HepG2 (cell line): ENCODE results near the gene ZNF648.

Source experiments
- ATF3 ChIP-seq: sonication (generic); formaldehyde crosslinking; IDR thresholded peaks from 2 replicates; pipeline ENCODE4 v1.4.0; 2020; ENCODE audit warnings: missing genetic modification reagents
- EZH2 ChIP-seq: conservative IDR thresholded peaks from 2 replicates; pipeline ENCODE4 v1.6.1; 2012; ENCODE audit warnings: mild to moderate bottlenecking, low read depth, low read length, moderate library complexity
- GLI4 ChIP-seq: sonication (generic); formaldehyde crosslinking; IDR thresholded peaks from 2 replicates; pipeline ENCODE4 v1.5.1; 2020; ENCODE audit warnings: missing genetic modification reagents, mild to moderate bottlenecking, moderate library complexity, borderline replicate concordance
- MAX ChIP-seq: IDR thresholded peaks from 2 replicates; pipeline ENCODE4 v1.6.1; 2012; ENCODE audit warnings: inconsistent platforms
- NFE2L1 ChIP-seq: sonication (generic); formaldehyde crosslinking; IDR thresholded peaks from 2 replicates; pipeline ENCODE4 v1.4.0; 2020; ENCODE audit warnings: missing genetic modification reagents, mild to moderate bottlenecking, borderline replicate concordance
- PCBP1 ChIP-seq: fragments of 200-400 bp; formaldehyde crosslinking; IDR thresholded peaks from 2 replicates; pipeline ENCODE4 v1.6.1; 2017; ENCODE audit warnings: mild to moderate bottlenecking, low read depth, low read length, borderline replicate concordance
- RBFOX2 ChIP-seq: fragments of 200-400 bp; formaldehyde crosslinking; IDR thresholded peaks from 2 replicates; pipeline ENCODE4 v1.6.1; 2017; ENCODE audit warnings: low read depth, mild to moderate bottlenecking, low read length
- SETDB1 ChIP-seq: sonication (generic); formaldehyde crosslinking; IDR thresholded peaks from 2 replicates; pipeline ENCODE4 v1.5.1; 2020; ENCODE audit warnings: missing genetic modification reagents, mild to moderate bottlenecking, borderline replicate concordance
- SIN3A ChIP-seq: IDR thresholded peaks from 2 replicates; pipeline ENCODE4 v1.6.1; 2011; ENCODE audit warnings: low read depth, mild to moderate bottlenecking, control low read depth, low read length, borderline replicate concordance
- ZHX1 ChIP-seq: sonication (generic); formaldehyde crosslinking; IDR thresholded peaks from 2 replicates; pipeline ENCODE4 v1.8.1; 2022; ENCODE audit warnings: low read depth, mild to moderate bottlenecking, missing genetic modification reagents
- ZNF510 ChIP-seq: sonication (generic); formaldehyde crosslinking; IDR thresholded peaks from 2 replicates; pipeline ENCODE4 v1.4.0; 2020; ENCODE audit warnings: low read depth, mild to moderate bottlenecking, missing genetic modification reagents

DNA sequence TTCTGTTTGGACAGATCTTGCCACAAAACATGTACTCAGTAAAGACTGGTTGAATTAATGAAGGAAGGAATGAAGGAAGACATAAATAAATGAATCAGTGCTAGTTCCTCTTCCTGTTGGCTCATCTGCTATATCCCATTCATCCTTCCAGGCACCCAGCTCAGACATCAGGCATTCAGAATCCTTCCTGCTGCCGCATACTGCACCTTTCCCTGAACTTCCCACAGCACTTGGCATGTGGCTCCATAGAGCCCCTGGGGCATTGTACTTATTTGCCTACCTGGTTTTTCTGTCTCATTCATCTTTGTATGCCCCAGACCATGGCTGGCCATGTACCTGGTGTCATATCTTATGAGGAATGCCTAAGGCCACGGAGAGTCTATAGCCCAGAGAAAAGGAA is 34.4 kb upstream of the ZNF648 start:
- TF ChIP-seq SETDB1 (CRISPR knock-in tag) (no peak), ZHX1 (CRISPR knock-in tag) (no peak), SIN3A (no peak), MAX (no peak), PCBP1 (no peak), EZH2 (no peak), RBFOX2 (no peak), NFE2L1 (no peak), ATF3 (CRISPR knock-in tag) (no peak), ZNF510 (CRISPR knock-in tag) (no peak), GLI4 (CRISPR knock-in tag) (no peak)
